GM06990 (cell line): ENCODE measurements around the gene NOS1.

Experiments used
- DNase-seq: peaks from one replicate; pipeline ENCODE4 v3.0.0-alpha.2; 2011; ENCODE audit not compliant: insufficient read length; ENCODE audit errors: extremely low read depth
- H3K27me3 ChIP-seq: replicated peaks from 2 replicates; pipeline ENCODE4 v1.6.0; 2011; ENCODE audit warnings: low read length; ENCODE audit not compliant: control insufficient read depth, insufficient read depth
- H3K36me3 ChIP-seq: 2 replicates; pipeline ENCODE4 v1.5.1; 2011; ENCODE audit warnings: low read length; ENCODE audit not compliant: control insufficient read depth, insufficient read depth
- H3K4me3 ChIP-seq: replicated peaks from 2 replicates; pipeline ENCODE4 v1.5.1; 2011; ENCODE audit warnings: low read depth, mild to moderate bottlenecking, control low read depth, low read length
- TF ChIP-seq, protein P1 (sequence below): IDR thresholded peaks from 2 replicates; pipeline ENCODE4 v1.5.1; 2011; ENCODE audit warnings: low read length, control low read depth, mild to moderate bottlenecking, inconsistent platforms; ENCODE audit not compliant: insufficient read depth, poor library complexity, severe bottlenecking

The NOS1 gene

DNA sequence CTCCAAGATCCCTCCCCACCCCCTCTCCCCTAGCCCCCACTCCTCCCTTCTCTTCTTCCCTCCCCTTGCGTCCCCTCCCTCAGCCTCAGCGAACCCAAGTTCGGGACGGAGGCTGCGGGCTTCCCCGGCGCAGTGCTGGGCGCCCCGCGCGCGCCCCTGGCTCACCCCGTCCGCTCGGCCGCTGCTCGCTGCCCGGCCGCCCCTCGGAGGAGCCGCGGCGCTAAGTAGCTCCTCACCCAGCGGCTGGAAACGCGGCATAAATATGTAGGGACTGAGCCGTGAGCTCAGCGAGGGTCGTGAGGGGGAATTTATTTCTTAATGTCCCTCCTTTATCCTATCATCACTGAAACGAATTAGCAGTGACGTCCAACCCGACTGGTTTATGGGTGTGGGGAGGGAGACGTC lies at the start of gene NOS1:
Gene NOS1 (minus strand): TSS at position 280 of the 405 bp plus-strand sequence. CDS start 30,557 bp downstream, outside the sequence.
- DNase-seq = no peak
- TF ChIP-seq, protein P1, sequence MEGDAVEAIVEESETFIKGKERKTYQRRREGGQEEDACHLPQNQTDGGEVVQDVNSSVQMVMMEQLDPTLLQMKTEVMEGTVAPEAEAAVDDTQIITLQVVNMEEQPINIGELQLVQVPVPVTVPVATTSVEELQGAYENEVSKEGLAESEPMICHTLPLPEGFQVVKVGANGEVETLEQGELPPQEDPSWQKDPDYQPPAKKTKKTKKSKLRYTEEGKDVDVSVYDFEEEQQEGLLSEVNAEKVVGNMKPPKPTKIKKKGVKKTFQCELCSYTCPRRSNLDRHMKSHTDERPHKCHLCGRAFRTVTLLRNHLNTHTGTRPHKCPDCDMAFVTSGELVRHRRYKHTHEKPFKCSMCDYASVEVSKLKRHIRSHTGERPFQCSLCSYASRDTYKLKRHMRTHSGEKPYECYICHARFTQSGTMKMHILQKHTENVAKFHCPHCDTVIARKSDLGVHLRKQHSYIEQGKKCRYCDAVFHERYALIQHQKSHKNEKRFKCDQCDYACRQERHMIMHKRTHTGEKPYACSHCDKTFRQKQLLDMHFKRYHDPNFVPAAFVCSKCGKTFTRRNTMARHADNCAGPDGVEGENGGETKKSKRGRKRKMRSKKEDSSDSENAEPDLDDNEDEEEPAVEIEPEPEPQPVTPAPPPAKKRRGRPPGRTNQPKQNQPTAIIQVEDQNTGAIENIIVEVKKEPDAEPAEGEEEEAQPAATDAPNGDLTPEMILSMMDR = no peak
- no peak within 1 kb of the TSS for H3K4me3 ChIP-seq
- no peaks in the 10 kb centered on the region; the same call in none of the 2 replicates for H3K27me3 ChIP-seq
- H3K36me3 ChIP-seq = no peaks in the 10 kb centered on the region

DNA sequence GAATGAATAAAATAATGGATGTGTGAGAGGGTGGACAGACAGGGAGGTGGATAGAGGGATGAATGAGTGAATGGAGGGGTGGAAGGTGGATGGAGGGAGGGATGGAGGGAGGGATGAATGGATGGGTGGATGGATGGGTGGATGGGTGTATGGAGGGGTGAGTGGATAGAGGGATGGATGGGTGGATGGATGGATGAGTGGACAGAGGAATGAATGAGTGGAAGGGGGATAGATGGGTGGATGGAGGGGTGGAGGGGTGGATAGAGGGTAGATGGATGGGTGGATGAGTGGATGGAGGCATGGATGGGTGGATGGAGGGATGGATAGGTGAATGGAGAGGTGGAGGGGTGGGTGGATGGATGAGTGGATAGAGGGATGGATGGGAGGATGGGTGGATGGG lies 47.9 kb upstream of the NOS1 start:
- no peaks in the 10 kb centered on the region; the same call in 1 of the 2 replicates for H3K27me3 ChIP-seq
- H3K4me3 ChIP-seq = no peak overlapping the region
- no peaks in the 10 kb centered on the region for H3K36me3 ChIP-seq
- TF ChIP-seq, protein P1 = no peak
- DNase-seq = no peak

DNA sequence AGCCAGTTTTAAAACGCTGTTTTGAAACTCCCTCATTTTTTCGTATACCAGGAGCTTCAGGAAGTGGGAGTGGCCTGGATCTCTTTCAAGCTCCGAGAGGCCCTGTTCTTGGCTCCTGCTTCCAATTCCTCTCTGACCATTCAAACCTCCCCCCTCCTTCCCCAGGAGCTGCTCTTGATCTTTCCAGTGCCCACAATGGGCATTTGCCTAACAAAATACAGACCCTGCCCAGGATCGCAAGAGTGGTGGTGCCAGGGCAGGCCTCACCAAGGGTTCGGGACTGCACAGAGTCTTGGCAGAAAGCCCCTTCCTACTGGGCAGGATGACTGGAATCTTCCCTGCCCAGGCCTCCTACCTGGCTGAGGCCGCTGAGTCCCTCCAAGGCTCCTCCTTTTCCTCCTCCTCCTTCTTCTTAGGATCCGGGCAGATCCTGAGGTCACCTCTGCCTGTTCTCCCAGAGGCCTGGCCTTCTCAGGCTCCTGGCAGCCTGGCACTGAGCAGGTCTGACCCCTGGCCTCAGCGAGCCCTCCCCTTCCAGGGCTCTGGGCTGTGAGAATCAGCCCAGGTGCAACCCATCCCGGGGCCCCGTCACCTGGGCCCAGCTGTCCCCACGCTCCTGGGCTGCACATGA lies 46.9 kb upstream of the NOS1 start:
- no peak for DNase-seq

DNA sequence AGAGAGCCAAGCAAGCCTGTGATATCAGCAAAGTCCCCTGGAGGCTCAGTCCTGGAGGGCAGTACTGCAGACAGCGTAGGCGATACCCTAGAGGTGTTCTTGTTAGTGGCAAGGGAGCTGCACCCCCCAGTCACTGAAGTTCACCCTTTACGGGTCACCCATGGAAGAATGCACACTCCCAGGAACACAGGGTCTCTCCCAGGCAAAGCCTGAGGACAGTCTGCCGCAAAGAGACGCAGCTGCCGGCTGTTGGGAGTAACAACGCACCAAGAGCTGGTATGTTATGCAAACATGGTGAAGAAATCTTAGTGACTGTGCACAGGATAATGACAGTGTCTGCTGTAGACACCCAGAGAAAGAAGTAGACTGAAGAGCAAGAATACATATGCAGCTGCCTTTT lies 43.5 kb upstream of the NOS1 start:
- H3K36me3 ChIP-seq = no peaks in the 10 kb centered on the region
- DNase-seq = no peak
- TF ChIP-seq, protein P1 = no peak
- H3K27me3 ChIP-seq = no peaks in the 10 kb centered on the region
- no peak overlapping the region for H3K4me3 ChIP-seq

More for the DNA sequence above, 46.9 kb upstream of the NOS1 start:
- TF ChIP-seq, protein P1 = no peak
- Histone ChIP-seq H3K27me3 (no peaks in the 10 kb centered on the region; the same call in 1 of the 2 replicates), H3K4me3 (no peak overlapping the region), H3K36me3 (no peaks in the 10 kb centered on the region)

DNA sequence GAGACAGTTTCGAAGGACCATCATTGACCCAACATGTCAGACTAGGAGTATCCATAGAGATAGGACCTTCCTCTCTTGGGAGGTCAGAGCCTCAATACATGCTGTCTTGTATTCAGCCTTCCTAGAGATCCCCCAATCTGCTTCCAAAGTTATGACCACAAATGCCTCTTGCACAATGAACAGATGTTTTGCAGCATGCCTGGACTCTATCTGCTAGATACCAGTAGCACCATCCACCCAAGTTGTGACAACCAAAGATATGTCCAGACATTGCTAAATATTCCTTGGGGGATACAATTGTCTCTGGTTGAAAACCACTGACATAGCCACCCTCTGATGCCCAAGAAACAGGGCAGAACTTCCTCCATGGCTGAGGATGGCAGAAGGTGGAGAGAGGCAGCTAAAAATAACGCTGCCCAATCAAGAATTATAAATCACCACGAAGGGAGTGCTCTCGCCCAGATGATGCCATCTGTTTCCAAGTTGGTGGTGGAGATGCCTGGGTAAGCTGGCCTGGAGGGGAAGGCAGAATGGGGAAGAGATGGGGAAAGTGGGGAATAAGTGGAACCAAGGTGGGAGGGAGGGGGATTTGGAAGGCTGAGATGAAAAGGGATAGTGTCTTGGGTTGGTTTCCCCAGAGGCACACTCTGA lies 42.9 kb upstream of the NOS1 start:
- TF ChIP-seq, protein P1 = no peak

More for the DNA sequence above, 42.9 kb upstream of the NOS1 start:
- Histone ChIP-seq H3K4me3 (no peak overlapping the region), H3K27me3 (no peaks in the 10 kb centered on the region), H3K36me3 (no peaks in the 10 kb centered on the region)
- no peak for DNase-seq
